B cell (primary cell): ENCODE measurements around the gene DMC1. TPM values are rescaled to one million over a fixed set of nuclear protein-coding genes. Genes with fewer than 3 reads are reported as not detected.

Experiments used
- ATAC-seq: fragments of 200-7000 bp; cut with Tn5 transposase; one replicate; pipeline ENCODE4 v1.10.0; 2021; ENCODE audit warnings: low read depth, mild to moderate bottlenecking, moderate number of reproducible peaks, moderate library complexity
- CTCF ChIA-PET: fragments of 350-600 bp; sonication (Branson Sonifier 250); formaldehyde crosslinking; loops from one replicate; lab custom pipeline; 2021; ENCODE audit warnings: antibody characterized with exemption, inconsistent platforms; lab: Charles Lee
- POLR2A ChIA-PET: fragments of 350-600 bp; sonication (Branson Sonifier 250); formaldehyde crosslinking; loops from one replicate; lab custom pipeline; 2021; ENCODE audit warnings: antibody characterized with exemption; lab: Charles Lee
- DNase-seq: peaks from one replicate; pipeline ENCODE4 v3.0.0; 2013
- H2AFZ ChIP-seq: 2 replicates; pipeline ENCODE4 v1.6.1; 2012; ENCODE audit warnings: mild to moderate bottlenecking, low read depth, low read length; ENCODE audit not compliant: insufficient read depth, poor library complexity, severe bottlenecking
- H3K27ac ChIP-seq, 2 donors: 1 replicate in 1 of 2; 2 replicates in 1 of 2; pipeline ENCODE4 v1.5.1; 2012 to 2013; ENCODE audit warnings: low read length in 2 of 2, mild to moderate bottlenecking in 2 of 2, moderate library complexity in 1 of 2
- H3K27me3 ChIP-seq, 4 experiments: fragments of 200-600 bp in 1 of 4; sonication (generic) in 1 of 4; replicated peaks in 1 of 4; 1 replicate in 2 of 4; 2 replicates in 2 of 4; pipeline versions ENCODE4 v1.6.1 to v1.7.0; 2013 to 2016; ENCODE audit warnings: low read length in 3 of 4, mild to moderate bottlenecking in 2 of 4, mixed read lengths in 1 of 4, moderate library complexity in 1 of 4; ENCODE audit not compliant: insufficient read depth in 4 of 4, control insufficient read depth in 3 of 4; ENCODE audit errors: control extremely low read depth in 1 of 4
- H3K36me3 ChIP-seq, 2 experiments: replicated peaks in 1 of 2; 1 replicate in 1 of 2; 2 replicates in 1 of 2; pipeline versions ENCODE4 v1.6.1 to v1.7.1; 2013; ENCODE audit warnings: low read length in 1 of 2; ENCODE audit not compliant: insufficient read depth in 2 of 2, control insufficient read depth in 1 of 2; ENCODE audit errors: control extremely low read depth in 1 of 2, extremely low read depth in 1 of 2
- H3K4me1 ChIP-seq, 2 donors: fragments of 200-600 bp in 1 of 2; sonication (generic) in 1 of 2; 1 replicate in 1 of 2; 2 replicates in 1 of 2; pipeline versions ENCODE4 v1.5.1 to v1.6.1; 2013 to 2017; ENCODE audit warnings: low read length in 2 of 2; ENCODE audit not compliant: control insufficient read depth in 2 of 2, insufficient read depth in 2 of 2
- H3K4me2 ChIP-seq: replicated peaks from 2 replicates; pipeline ENCODE3; 2012; ENCODE audit warnings: mild to moderate bottlenecking, low read depth, low read length; ENCODE audit not compliant: poor library complexity, severe bottlenecking
- H3K4me3 ChIP-seq, 5 experiments: fragments of 200-600 bp in 1 of 5; sonication (generic) in 1 of 5; 1 replicate in 3 of 5; 2 replicates in 2 of 5; pipeline versions ENCODE4 v1.5.1 to v1.7.0; 2011 to 2016; ENCODE audit warnings: low read length in 4 of 5, mild to moderate bottlenecking in 4 of 5, low read depth in 2 of 5, control low read depth in 1 of 5, moderate library complexity in 1 of 5; ENCODE audit not compliant: insufficient read depth in 1 of 5; ENCODE audit errors: control extremely low read depth in 1 of 5, extremely low read depth in 1 of 5
- H3K79me2 ChIP-seq: fragments of 200-600 bp; sonication (generic); one replicate; pipeline ENCODE4 v1.6.0; 2016; ENCODE audit warnings: low read length; ENCODE audit not compliant: control insufficient read depth, insufficient read depth
- H3K9ac ChIP-seq: fragments of 200-600 bp; sonication (generic); 2 replicates; pipeline ENCODE4 v1.6.1; 2017; ENCODE audit warnings: mild to moderate bottlenecking, low read length, moderate library complexity
- H3K9me3 ChIP-seq, 3 donors: one replicate each; pipeline versions ENCODE4 v1.6.1 to v1.7.1; 2013; ENCODE audit warnings: low read length in 2 of 3; ENCODE audit not compliant: control insufficient read depth in 2 of 3, insufficient read depth in 1 of 3; ENCODE audit errors: control extremely low read depth in 1 of 3
- H4K20me1 ChIP-seq: 2 replicates; pipeline ENCODE4 v1.6.0; 2012; ENCODE audit warnings: mild to moderate bottlenecking, low read length; ENCODE audit not compliant: insufficient read depth, control insufficient read depth, poor library complexity, severe bottlenecking
- H3K27ac Mint-ChIP-seq: one replicate; pipeline ENCODE4 v1.8.0; 2021; ENCODE audit warnings: mixed read lengths
- H3K27me3 Mint-ChIP-seq: one replicate; pipeline ENCODE4 v1.8.0; 2021; ENCODE audit warnings: mixed read lengths
- H3K4me1 Mint-ChIP-seq: one replicate; pipeline ENCODE4 v1.8.0; 2021; ENCODE audit warnings: mixed read lengths
- H3K4me3 Mint-ChIP-seq: one replicate; pipeline ENCODE4 v1.8.0; 2021; ENCODE audit warnings: mixed read lengths
- H3K9me3 Mint-ChIP-seq: one replicate; pipeline ENCODE4 v1.8.0; 2022; ENCODE audit warnings: mixed read lengths; ENCODE audit not compliant: insufficient read depth
- CTCF ChIP-seq: fragments of 200-600 bp; IDR thresholded peaks from one replicate; pipeline ENCODE4 v1.8.0; 2022; ENCODE audit warnings: antibody characterized with exemption, mild to moderate bottlenecking
- EZH2 ChIP-seq: IDR thresholded peaks from 2 replicates; pipeline ENCODE4 v1.6.1; 2012; ENCODE audit warnings: borderline replicate concordance, low read depth, mild to moderate bottlenecking, moderate library complexity, low read length; ENCODE audit not compliant: insufficient read depth, poor library complexity, severe bottlenecking
- WGBS: methylation state at CpG from one replicate; pipeline ENCODE4 v1.1.5; 2013; ENCODE audit warnings: missing lambda C conversion rate; ENCODE audit not compliant: insufficient coverage; 5-methylcytosine and 5-hydroxymethylcytosine counted together
- intact Hi-C: fragments of 100-400 bp; cut with micrococcal nuclease; formaldehyde crosslinking; loops from one replicate; pipeline ENCODE4 v1.10.0; 2022
- polyA plus RNA-seq: library from polyadenylated mRNA; depleted of rRNA; stranded (reverse); fragments of >200 nt; gene quantifications from 2 replicates; pipeline ENCODE4 v1.2.3, GENCODE V29; 2012
- total RNA-seq, 2 donors: library from RNA; stranded (reverse); fragments of 120-200 nt in 1 of 2; gene quantifications; 1 replicate in 1 of 2; 2 replicates in 1 of 2; pipeline versions ENCODE4 v1.2.3 to v1.2.4, GENCODE V29; 2013 to 2022

The DMC1 gene
- total and polyA plus RNA-seq, 2 donors (not counting 1 experiment from before 2014, with no cell fraction given): 0.64 TPM; not detected in 1

GRCh38 chr22:38484244-38484643, 85.7 kb downstream of the DMC1 start:
- POLR2A ChIA-PET: no interaction called here
- intact Hi-C loops: no loop called here
- H3K36me3 ChIP-seq: peaks cover 6 to 85% of the 10 kb centered on the region in 2 experiments

More at GRCh38 chr22:38484244-38484643, 85.7 kb downstream of the DMC1 start:
- H2AFZ ChIP-seq: no peak overlapping the region
- no peaks in the 10 kb centered on the region for H3K27me3 Mint-ChIP-seq
- H3K27ac Mint-ChIP-seq: no peak overlapping the region
- H3K4me1 ChIP-seq: no peaks in the 10 kb centered on the region
- peaks cover 2% of the 10 kb centered on the region for H3K4me1 Mint-ChIP-seq
- WGBS: 80% methylated on average over 1 of the region's 1 CpG
- no peaks in the 10 kb centered on the region for H3K9me3 Mint-ChIP-seq
- DNase-seq (no peak), ATAC-seq (no peak)
- H3K27ac ChIP-seq: no peak overlapping the region
- no peak overlapping the region for H3K4me3 ChIP-seq
- H3K9me3 ChIP-seq: no peaks in the 10 kb centered on the region
- peaks cover 9% of the 10 kb centered on the region for H3K79me2 ChIP-seq
- CTCF ChIA-PET: no interaction called here
- no peaks in the 10 kb centered on the region for H3K27me3 ChIP-seq
- TF ChIP-seq EZH2: no peak
- no peak for TF ChIP-seq CTCF
- H3K9ac ChIP-seq: no peak overlapping the region
- peaks cover 22% of the 10 kb centered on the region for H4K20me1 ChIP-seq
- no peak overlapping the region for H3K4me3 Mint-ChIP-seq
- H3K4me2 ChIP-seq: no peak overlapping the region
